Measurements from ENCODE around the gene RTP4. TPM values are rescaled to one million over a fixed set of nuclear protein-coding genes. Genes with fewer than 3 reads are reported as not detected.
A peak's percentile ranks its signal among the peaks of the same experiment; 100 is the strongest.

The RTP4 gene, protein sequence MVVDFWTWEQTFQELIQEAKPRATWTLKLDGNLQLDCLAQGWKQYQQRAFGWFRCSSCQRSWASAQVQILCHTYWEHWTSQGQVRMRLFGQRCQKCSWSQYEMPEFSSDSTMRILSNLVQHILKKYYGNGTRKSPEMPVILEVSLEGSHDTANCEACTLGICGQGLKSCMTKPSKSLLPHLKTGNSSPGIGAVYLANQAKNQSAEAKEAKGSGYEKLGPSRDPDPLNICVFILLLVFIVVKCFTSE
- 1 to 10 TPM; 1.7 to 2.7 TPM for total RNA-seq

DNA sequence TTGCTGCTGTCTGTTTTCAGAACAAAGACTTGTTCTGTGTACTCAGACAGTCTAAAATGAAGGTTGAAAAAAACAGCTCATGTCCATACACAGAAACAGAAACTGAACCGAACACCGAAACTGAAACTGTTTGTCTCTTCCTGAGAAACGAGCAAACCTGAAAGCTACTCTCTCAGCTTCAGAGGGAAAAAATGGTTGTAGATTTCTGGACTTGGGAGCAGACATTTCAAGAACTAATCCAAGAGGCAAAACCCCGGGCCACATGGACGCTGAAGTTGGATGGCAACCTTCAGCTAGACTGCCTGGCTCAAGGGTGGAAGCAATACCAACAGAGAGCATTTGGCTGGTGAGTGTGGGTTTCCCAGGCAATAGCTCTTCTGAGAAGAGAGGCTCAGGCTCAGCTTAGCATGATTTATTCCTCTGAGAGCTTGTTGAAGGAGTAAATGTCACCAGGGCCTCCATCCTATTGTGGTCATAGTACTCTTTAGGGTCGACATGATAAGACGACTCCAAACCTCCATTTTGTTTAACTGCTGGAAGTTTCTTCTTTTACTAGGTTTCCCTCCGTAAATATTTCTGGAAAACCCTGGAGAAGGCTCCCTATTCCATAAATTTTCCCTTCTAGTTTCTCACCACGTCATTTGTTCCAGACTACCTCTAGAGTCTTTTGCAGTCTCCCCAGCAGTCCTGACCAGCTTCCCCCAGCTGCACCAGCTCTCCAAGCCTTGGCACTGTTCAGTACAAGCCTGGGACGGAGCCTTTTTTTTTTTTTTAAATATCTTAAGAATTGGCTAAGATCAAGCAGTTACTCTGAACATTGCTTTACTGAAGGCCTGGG, at the start of gene RTP4:
RTP4 (plus strand) TSS at position 135 of the 838 bp plus-strand sequence; CDS start at position 192, 57 bp downstream.
- H3K36me3 Mint-ChIP-seq, result peaks cover 27% of the 10 kb centered on the region
- peak; percentile 42 for DNase-seq
- ChIA-PET CTCF (interaction anchor here (0.9 to 3.4 kb wide), 7 partner anchors 10 to 372 kb away, joined by 3 to 31 read pairs (median 5); no protein-coding TSS in a partner anchor), POLR2A (interaction anchor here (0.6 to 1.5 kb wide), 3 partner anchors 10 to 265 kb away, joined by 4 to 6 read pairs (median 4); no protein-coding TSS in a partner anchor)
- intact Hi-C loops (cut with micrococcal nuclease), result no loop called here
- H3K4me1 Mint-ChIP-seq (ENCODE audit: low read depth), result peaks cover 27% of the 10 kb centered on the region
- no peaks in the 10 kb centered on the region for H3K27me3 Mint-ChIP-seq
- peak within 1 kb of the TSS; percentile 88 for H3K27ac Mint-ChIP-seq
- H3K4me3 Mint-ChIP-seq, result peak within 1 kb of the TSS; percentile 74
- no peaks in the 10 kb centered on the region for H3K9me3 Mint-ChIP-seq

DNA sequence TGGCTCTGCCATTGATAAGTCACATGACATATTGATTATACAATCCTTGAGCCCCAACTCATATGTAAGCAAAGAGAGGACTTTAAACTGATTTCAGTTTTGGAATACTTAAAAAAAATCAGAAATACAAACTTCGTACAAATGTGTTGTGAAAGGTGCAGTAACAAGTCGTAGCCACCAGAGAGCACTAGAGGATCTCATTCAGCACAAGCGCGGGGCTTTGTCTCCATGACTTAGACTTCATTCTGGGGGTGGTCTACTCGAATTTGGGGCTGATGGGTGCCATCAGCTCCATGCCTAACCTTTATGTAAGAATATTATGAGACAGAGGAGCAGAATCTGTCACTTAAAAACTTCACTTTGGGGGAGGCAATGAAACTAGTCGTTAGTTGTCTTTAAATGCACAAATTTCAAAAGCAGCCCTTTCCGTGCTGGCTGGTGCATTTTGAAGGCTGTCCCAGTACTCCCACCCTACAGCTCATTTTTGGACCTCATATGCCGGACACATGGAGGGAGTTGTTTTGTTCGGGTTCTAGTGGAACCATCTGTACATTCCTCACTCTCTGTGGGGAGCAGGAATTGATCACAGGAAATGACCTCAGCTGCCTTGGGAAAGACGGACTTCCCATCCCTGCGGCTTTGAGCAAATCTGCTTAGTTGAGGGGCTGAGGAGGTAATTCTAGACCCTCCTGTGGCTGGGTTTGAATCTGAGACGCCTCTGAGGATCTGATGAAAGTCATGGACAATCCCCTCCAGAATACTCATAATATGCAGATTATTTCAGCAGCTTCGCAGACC, 49.2 kb upstream of the RTP4 start:
- no peaks in the 10 kb centered on the region for H3K9me3 Mint-ChIP-seq
- ChIA-PET CTCF (interaction anchor here (0.6 to 9.3 kb wide), 69 partner anchors 8 to 1830 kb away, joined by 3 to 515 read pairs (median 5); partner anchors contain the start of genes MASP1, RTP2 and RTP4), POLR2A (interaction anchor here (1.4 kb wide), 1 partner anchor 360 kb away, joined by 4 read pairs; no protein-coding TSS in a partner anchor)
- H3K36me3 Mint-ChIP-seq, result no peaks in the 10 kb centered on the region
- H3K4me1 Mint-ChIP-seq (ENCODE audit: low read depth), result peaks cover 9% of the 10 kb centered on the region
- no peak overlapping the region for H3K27ac Mint-ChIP-seq
- intact Hi-C loops (cut with micrococcal nuclease), result loop anchor here (1.0 to 2.0 kb wide), 4 partner anchors 99 to 395 kb away; no protein-coding TSS in a partner anchor
- H3K4me3 Mint-ChIP-seq, result no peak overlapping the region
- peaks cover 21% of the 10 kb centered on the region for H3K27me3 Mint-ChIP-seq
- peak; percentile 39 for DNase-seq

DNA sequence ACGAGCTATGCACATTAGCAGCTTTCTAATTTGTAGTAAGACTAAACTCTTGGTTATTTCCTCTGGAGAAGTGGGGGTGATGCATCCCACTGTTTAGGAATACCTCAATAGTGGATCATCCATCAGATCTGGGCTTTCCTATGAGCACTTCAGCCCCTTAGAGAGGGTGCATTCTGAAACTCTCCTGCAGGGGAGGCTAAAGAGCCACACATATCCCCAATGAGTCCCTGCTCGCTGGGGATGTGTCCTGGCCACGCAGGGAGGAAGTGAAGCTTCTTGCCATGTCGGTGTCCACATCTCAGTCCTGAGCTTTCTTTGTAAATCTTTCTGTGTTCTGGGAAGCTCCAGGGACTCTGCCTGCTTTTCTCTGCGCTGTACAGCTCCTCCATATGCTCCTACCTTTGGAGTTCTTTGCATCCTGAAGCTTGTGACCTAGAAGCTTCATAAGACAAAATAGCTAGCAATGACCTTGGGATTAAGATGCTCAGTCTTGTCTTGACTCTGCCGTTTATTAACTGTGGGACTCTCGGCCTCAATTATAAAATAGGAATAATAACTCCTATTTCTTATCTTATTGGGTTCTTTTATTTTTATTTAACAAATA, 48.4 kb upstream of the RTP4 start:
- Mint-ChIP-seq H3K4me3 (no peak overlapping the region), H3K36me3 (no peaks in the 10 kb centered on the region), H3K4me1 (ENCODE audit: low read depth) (peaks cover 9% of the 10 kb centered on the region), H3K27ac (no peak overlapping the region), H3K9me3 (no peaks in the 10 kb centered on the region), H3K27me3 (peaks cover 20% of the 10 kb centered on the region)
- ChIA-PET POLR2A (no interaction called here), CTCF (interaction anchor here (0.6 to 9.3 kb wide), 71 partner anchors 8 to 1826 kb away, joined by 3 to 515 read pairs (median 5); partner anchors contain the start of genes MASP1, RTP2 and RTP4)
- peak; percentile 78 for DNase-seq
- intact Hi-C loops (cut with micrococcal nuclease), result loop anchor here (1.0 to 2.0 kb wide), 3 partner anchors 297 to 394 kb away; no protein-coding TSS in a partner anchor

DNA sequence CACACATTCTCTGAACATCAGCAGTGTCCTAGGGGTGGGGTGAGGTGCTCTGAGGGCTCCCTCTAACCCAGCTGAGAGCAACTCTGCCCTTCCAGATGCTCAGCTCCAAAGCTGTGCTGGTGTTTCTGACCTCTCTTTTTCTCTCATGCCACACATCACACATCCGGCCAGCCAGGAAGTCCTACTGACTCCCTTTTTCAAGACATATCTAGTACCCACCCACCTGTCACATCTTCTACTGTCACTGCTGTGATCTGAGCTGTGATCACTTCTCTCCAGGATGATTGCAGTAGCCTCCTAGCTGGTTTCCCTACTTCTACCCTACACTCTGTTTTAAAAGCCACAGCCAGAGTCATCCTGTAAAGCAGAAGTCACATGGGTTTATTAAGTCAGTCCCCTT, 46.4 kb upstream of the RTP4 start:
- Mint-ChIP-seq H3K4me3 (no peak overlapping the region), H3K36me3 (no peaks in the 10 kb centered on the region), H3K9me3 (no peaks in the 10 kb centered on the region), H3K4me1 (ENCODE audit: low read depth) (peaks cover 9% of the 10 kb centered on the region), H3K27me3 (peaks cover 18% of the 10 kb centered on the region), H3K27ac (no peak overlapping the region)
- CTCF ChIA-PET, result interaction anchor here (0.9 to 9.3 kb wide), 8 partner anchors 8 to 394 kb away, joined by 3 to 515 read pairs (median 6); partner anchors contain the start of gene RTP4
- DNase-seq, result no peak
- intact Hi-C loops (cut with micrococcal nuclease), result no loop called here
- POLR2A ChIA-PET, result no interaction called here

DNA sequence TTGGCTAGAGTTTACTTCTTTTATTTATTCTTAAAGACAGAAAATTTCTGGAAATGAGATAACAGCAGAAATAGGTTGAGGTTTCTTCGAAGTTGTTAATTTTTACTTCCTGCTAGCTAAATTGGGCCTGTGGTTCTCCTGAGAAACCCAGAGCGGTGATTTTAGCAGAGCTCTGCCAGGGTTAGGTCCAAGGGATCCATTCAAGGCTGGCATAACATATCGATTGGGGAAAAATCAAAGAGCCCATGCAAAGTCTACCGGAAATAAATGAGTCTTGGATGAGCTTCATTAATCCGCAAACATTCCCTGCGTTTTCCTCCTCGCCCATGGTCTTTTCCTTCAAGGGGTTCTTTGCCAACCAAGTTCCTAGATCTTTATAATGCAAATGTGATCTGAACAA, 45.9 kb upstream of the RTP4 start:
- intact Hi-C loops (cut with micrococcal nuclease), result no loop called here
- ChIA-PET CTCF (interaction anchor here (0.6 to 9.3 kb wide), 6 partner anchors 8 to 393 kb away, joined by 3 to 515 read pairs (median 30); no protein-coding TSS in a partner anchor), POLR2A (no interaction called here)
- H3K27me3 Mint-ChIP-seq, result peaks cover 14% of the 10 kb centered on the region
- H3K4me3 Mint-ChIP-seq, result no peak overlapping the region
- no peaks in the 10 kb centered on the region for H3K9me3 Mint-ChIP-seq
- H3K27ac Mint-ChIP-seq, result no peak overlapping the region
- DNase-seq, result no peak
- H3K36me3 Mint-ChIP-seq, result no peaks in the 10 kb centered on the region
- H3K4me1 Mint-ChIP-seq (ENCODE audit: low read depth), result peaks cover 9% of the 10 kb centered on the region

DNA sequence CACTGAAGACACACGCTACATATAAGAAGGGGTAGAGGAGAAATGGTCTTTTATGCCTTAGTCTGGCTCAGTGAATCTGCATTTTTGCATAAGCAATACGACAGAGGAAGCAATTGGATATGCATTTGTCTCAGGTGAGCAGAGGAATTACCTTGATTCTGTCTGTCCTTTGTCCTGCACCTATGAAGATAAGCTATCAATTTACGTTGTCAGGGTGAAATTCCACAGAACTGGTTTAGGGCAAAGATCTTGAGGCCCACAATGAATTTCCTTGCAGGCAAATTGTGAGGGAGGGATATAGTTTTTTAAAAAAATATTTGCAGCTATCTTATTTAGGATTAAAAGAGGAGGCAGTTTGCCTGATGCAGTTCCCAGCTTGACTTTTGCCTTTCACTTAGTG, 45.1 kb upstream of the RTP4 start:
- no peaks in the 10 kb centered on the region for H3K36me3 Mint-ChIP-seq
- no peak overlapping the region for H3K4me3 Mint-ChIP-seq
- POLR2A ChIA-PET, result no interaction called here
- peaks cover 11% of the 10 kb centered on the region for H3K27me3 Mint-ChIP-seq
- no peak overlapping the region for H3K27ac Mint-ChIP-seq
- CTCF ChIA-PET, result interaction anchor here (9.3 kb wide), 1 partner anchor 357 kb away, joined by 515 read pairs; no protein-coding TSS in a partner anchor
- DNase-seq, result no peak
- intact Hi-C loops (cut with micrococcal nuclease), result no loop called here
- H3K9me3 Mint-ChIP-seq, result no peaks in the 10 kb centered on the region
- peaks cover 9% of the 10 kb centered on the region for H3K4me1 Mint-ChIP-seq (ENCODE audit: low read depth)

DNA sequence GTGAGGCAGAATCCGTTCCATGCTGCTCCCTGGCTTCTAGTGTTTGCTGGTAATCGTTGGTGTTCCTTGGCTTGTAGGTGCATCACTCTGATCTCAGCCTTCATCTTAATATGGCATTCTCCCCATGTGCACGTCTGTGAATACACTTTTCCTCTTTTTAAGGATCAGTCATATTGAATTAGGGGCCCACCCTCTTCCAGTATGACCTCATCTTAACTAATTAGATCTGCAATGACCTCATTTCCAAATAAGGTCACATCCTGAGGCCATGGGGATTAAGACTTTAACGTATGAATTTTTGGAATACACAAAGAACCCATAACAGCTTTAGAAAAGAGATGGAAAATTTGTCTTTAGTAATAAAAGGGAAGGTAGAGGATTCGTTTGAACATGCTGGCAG, 42.6 kb upstream of the RTP4 start:
- peaks cover 7% of the 10 kb centered on the region for H3K27me3 Mint-ChIP-seq
- no peak overlapping the region for H3K27ac Mint-ChIP-seq
- intact Hi-C loops (cut with micrococcal nuclease), result no loop called here
- no peaks in the 10 kb centered on the region for H3K4me1 Mint-ChIP-seq (ENCODE audit: low read depth)
- no peaks in the 10 kb centered on the region for H3K36me3 Mint-ChIP-seq
- no peaks in the 10 kb centered on the region for H3K9me3 Mint-ChIP-seq
- POLR2A ChIA-PET, result no interaction called here
- no peak for DNase-seq
- H3K4me3 Mint-ChIP-seq, result no peak overlapping the region
- CTCF ChIA-PET, result interaction anchor here (1.5 kb wide), 1 partner anchor 353 kb away, joined by 5 read pairs; no protein-coding TSS in a partner anchor

DNA sequence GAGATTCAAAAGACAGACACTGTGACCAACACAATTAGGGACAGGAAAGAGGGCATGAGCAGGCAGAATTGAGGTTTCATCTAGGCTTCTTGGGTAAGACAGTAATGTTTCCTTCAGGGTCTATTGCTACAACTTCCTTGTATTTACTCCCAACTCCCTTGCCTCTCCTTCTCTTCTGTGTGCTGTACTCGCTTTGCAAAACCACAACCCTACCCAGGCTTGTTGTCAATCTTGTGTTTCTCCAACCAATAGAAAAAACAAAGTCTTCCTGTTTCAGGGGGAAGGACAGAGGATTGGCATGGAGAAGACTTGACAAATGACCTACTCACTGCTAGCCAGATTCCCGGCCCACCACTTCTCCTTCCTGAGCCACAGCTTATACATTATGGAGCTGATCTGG, 40.3 kb upstream of the RTP4 start:
- H3K27ac Mint-ChIP-seq, result no peak overlapping the region
- no peaks in the 10 kb centered on the region for H3K9me3 Mint-ChIP-seq
- intact Hi-C loops (cut with micrococcal nuclease), result no loop called here
- peaks cover 7% of the 10 kb centered on the region for H3K27me3 Mint-ChIP-seq
- H3K4me1 Mint-ChIP-seq (ENCODE audit: low read depth), result no peaks in the 10 kb centered on the region
- ChIA-PET CTCF (interaction anchor here (0.7 to 8.1 kb wide), 4 partner anchors 9 to 352 kb away, joined by 3 to 57 read pairs (median 8); no protein-coding TSS in a partner anchor), POLR2A (no interaction called here)
- no peak for DNase-seq
- H3K4me3 Mint-ChIP-seq, result no peak overlapping the region
- no peaks in the 10 kb centered on the region for H3K36me3 Mint-ChIP-seq

DNA sequence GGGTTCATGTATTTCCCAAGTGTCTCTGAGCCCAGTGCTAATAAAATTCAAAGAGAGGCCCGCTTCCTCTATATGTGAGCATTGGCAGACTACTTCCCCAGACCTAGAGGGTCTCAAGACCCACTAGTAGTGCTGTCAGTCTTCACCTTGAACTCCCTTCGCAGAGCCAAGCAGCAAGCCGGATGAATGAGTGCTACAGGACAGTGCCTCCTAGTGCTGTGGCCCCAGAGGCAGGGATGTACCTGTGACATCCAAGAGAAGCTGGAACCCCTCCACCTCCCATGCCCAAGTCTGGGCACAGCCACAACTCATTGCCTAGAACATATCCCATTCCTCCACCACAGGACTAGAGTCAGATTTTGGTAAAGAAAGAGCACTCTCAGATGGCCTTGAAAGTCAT, 39.5 kb upstream of the RTP4 start:
- H3K36me3 Mint-ChIP-seq, result no peaks in the 10 kb centered on the region
- POLR2A ChIA-PET, result no interaction called here

DNA sequence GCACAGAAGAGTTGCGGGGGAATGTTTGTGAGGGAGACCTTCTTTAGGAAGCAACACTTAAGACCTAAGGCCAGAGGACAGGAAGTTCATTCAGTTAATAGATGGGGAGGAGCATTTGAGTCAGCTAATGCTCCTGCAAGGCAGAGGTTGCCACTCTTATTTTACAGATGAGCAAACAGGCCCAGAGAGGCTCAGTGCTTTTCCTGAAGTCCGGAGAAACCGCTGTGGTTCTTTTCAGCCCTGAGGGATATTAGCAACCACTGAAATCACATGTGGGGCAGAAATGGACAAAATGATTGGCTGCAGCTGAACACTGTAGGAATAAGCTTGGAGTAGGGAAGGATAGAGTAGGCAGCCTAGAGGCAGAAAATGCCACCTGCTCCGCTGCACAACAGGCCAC, 33.3 kb upstream of the RTP4 start:
- Mint-ChIP-seq H3K36me3 (no peaks in the 10 kb centered on the region), H3K27ac (no peak overlapping the region), H3K9me3 (no peaks in the 10 kb centered on the region), H3K4me3 (no peak overlapping the region), H3K27me3 (peaks cover 10% of the 10 kb centered on the region), H3K4me1 (ENCODE audit: low read depth) (no peaks in the 10 kb centered on the region)
- no peak for DNase-seq
- intact Hi-C loops (cut with micrococcal nuclease), result no loop called here
- POLR2A ChIA-PET, result no interaction called here
- CTCF ChIA-PET, result interaction anchor here (2.5 to 2.7 kb wide), 2 partner anchors 16 to 345 kb away, joined by 7 to 11 read pairs; no protein-coding TSS in a partner anchor

More for the DNA sequence above, 39.5 kb upstream of the RTP4 start:
- CTCF ChIA-PET, result interaction anchor here (3.6 to 8.1 kb wide), 2 partner anchors 9 to 351 kb away, joined by 14 to 57 read pairs; no protein-coding TSS in a partner anchor
- H3K9me3 Mint-ChIP-seq, result no peaks in the 10 kb centered on the region
- no peak overlapping the region for H3K4me3 Mint-ChIP-seq
- H3K4me1 Mint-ChIP-seq (ENCODE audit: low read depth), result no peaks in the 10 kb centered on the region
- no peak for DNase-seq
- no peak overlapping the region for H3K27ac Mint-ChIP-seq
- peaks cover 7% of the 10 kb centered on the region for H3K27me3 Mint-ChIP-seq
- intact Hi-C loops (cut with micrococcal nuclease), result no loop called here

DNA sequence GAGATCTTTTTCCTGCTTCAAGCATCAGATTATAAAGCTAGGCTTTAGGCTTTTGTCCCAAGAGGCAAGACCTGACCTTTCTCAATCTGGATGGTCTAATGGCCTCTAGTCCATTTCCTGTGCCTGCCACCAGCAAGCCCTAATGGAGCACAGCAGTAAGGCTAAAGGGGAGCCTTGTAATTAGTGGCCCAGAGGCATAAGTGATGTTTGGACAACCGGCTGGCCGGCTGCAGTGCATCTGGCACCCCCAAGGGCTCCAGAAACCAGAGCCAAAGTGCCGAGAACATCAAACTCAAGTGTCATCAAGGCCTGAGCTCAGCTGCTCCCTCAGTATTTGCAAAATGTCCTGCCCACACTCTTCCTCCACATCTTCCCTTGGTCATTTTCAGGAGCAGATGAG, 31.9 kb upstream of the RTP4 start:
- CTCF ChIA-PET, result interaction anchor here (2.7 kb wide), 1 partner anchor 17 kb away, joined by 11 read pairs; no protein-coding TSS in a partner anchor
- Mint-ChIP-seq H3K27me3 (peaks cover 9% of the 10 kb centered on the region), H3K27ac (no peak overlapping the region), H3K36me3 (no peaks in the 10 kb centered on the region), H3K9me3 (no peaks in the 10 kb centered on the region), H3K4me1 (ENCODE audit: low read depth) (no peaks in the 10 kb centered on the region), H3K4me3 (no peak overlapping the region)
- intact Hi-C loops (cut with micrococcal nuclease), result no loop called here
- POLR2A ChIA-PET, result no interaction called here
- DNase-seq, result no peak
